Measurements from ENCODE around the gene DDRGK1.
A peak's percentile ranks its signal among the peaks of the same experiment; 100 is the strongest.
"Not testable (repeated sequence)": the region's sequence is repeated elsewhere in the genome, so short reads cannot be mapped to it uniquely, and the experiment has no call there.

The DDRGK1 gene

GRCh38 chr20:3233991-3234498 is 29.6 kb upstream of the DDRGK1 start:
- DNase-seq: no peak

- no peak for DNase-seq
Observed at GRCh38 chr20:3233131-3233990, 28.9 kb upstream of the DDRGK1 start.

GRCh38 chr20:3231889-3232588 is 27.6 kb upstream of the DDRGK1 start:
- no peak for DNase-seq

- DNase-seq: no peak
Observed at GRCh38 chr20:3231116-3231515, 26.6 kb upstream of the DDRGK1 start.

- DNase-seq: no peak
Observed at GRCh38 chr20:3229798-3230197, 25.3 kb upstream of the DDRGK1 start.

DNA sequence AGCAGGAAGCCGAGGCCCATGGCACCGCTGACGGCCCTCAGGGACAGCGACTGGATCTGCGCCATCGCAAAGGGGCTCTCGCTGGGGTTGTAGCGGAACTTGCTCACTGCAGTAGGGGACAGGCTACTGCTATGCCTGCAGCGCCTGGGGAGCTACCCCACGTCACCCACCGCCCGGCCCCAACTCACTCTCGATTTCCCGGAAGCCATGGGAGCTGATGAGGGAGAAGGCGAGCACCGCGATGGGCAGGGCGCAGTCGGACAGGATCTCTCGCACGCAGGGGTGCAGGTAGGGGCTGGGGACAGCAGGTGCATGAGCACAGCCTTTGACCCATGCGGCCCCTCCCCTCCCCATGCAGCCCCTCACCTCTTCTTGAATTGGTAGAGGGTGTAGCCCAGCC is 24.7 kb upstream of the DDRGK1 start:
- DNase-seq: no peak

DNA sequence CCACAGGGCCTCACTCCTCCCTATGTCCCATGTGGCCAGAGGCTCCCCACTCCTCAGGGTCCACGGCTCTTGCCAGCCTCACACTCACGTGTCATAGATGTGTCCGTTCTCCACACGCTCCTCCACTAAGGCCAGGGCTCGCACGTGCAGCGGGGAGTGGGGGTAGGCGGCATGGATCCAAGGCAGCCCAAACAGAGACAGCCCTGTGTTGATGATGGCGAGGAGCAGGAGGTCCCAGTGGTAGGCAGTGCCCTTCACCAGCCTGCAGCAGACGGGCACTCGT is 24.2 kb upstream of the DDRGK1 start:
- DNase-seq: no peak

GRCh38 chr20:3227936-3228749 is 23.7 kb upstream of the DDRGK1 start:
- DNase-seq: no peak

- no peak for DNase-seq
Observed at GRCh38 chr20:3227506-3227905, 23.0 kb upstream of the DDRGK1 start.

GRCh38 chr20:3226864-3227263 is 22.4 kb upstream of the DDRGK1 start:
- DNase-seq: no peak

- DNase-seq: no peak
Observed at GRCh38 chr20:3226093-3226492, 21.6 kb upstream of the DDRGK1 start.

DNA sequence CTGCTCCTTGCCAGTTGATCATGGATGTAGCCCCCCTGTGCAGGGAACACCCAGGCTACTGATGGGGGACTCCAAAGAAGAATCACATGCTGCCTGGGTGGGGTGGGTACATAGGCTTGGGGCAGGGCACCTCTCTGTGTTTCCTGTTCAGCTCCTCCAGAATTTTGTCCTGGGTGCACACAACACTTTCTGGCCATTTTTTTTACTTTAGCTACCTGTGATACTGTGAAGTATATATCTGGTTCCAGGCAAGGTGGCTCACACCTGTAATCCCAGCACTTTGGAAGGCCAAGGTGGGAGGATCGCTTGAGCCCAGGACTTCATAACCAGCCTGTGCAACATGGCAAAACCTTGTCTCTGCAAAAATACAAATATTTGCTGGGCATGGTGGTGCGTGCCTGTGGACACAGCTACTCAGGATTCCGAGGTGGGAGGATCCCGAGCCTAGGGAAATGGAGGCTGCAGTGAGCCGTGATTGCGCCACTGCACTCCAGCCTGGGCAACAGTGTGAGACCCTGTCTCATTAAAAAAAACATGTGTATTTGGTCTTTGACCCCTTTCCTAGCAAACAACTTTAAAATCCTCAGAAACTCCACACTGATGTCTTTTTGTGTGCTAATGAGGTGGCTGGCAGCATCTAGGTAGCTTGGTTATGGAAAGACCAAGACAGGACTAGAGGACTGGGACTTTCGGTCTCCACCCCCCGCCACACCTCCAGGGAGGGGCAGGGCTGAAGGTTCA is 20.4 kb upstream of the DDRGK1 start:
- DNase-seq: no peak

DNA sequence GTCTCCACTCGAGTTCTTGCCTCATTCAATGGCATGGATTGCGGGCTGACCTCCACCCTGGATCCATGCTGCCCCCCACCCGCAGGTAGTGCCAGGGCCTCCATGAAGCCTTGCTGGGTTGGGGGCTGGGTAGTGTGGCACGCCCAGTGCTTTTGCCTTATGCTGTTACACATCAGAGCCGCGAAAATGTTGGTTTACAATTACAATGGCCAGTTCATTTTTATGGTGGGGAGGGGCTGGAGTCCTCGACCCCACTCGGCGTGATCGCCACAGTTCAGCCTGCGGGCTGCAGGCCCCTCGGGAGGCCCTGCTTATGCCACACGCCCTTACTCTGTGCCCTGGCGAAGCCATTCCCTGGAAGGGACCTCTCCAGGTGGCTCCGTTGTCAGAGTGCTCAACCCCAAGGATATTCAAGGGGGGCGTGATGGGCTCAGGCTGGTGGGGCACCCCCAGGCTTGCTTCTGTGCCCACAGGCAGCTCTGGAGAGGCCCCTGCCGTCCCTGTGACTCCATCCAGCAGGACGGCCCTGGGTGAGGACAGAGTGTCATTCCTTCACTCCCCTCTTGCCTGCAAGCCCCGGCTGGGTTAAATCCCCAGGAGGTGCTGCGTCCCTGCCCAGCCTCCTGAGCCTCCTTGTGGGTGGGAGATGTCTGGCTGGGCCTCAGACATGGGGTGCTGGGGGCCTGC is 19.7 kb upstream of the DDRGK1 start:
- DNase-seq: no peak

GRCh38 chr20:3223651-3223993 is 19.1 kb upstream of the DDRGK1 start:
- DNase-seq: no peak

DNA sequence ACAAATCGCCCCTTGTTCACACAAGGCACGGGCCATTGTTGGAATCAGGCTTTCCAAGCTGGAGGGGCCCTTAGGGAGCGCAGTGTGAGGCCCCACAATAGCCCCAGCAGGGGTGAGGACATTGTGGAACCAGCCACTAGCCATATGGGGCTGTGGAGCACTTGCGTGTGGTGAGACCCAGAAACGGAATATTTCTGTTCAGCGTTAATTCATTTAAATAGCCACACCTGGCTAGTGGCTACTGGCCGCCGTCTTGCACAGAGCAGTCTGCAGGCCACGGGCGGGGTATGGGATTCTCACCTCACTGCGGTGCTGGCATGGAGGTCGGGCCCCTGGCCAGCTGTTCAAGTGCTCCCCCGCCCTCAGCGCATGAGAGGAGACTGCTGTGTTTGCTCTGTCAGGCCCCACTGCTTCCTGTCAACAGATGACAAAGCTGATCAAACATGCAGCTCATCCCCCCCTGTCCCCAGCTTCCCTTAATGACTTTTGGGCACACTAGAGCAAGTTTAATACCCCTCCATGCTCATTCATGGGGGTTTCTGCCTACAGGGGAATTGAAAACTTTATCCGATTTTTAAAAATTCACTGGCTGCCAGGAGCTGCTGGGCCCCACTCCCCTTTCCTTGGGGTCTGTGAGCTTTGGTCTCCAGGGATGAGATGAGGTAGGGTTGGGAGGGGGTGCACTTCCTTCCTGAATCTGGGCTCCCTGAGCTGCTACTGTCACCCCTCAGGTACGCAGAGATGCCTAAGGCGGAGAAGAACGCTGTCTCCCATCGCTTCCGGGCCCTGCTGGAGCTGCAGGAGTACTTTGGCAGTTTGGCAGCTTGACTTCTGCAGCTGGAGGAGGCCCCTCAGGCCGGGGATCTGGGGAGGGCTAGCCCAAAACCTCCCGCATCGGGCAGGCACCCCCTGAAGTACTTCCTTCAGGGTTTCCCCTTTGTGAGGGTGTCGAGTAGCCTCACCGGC is 18.4 kb upstream of the DDRGK1 start:
- DNase-seq: no peak

DNA sequence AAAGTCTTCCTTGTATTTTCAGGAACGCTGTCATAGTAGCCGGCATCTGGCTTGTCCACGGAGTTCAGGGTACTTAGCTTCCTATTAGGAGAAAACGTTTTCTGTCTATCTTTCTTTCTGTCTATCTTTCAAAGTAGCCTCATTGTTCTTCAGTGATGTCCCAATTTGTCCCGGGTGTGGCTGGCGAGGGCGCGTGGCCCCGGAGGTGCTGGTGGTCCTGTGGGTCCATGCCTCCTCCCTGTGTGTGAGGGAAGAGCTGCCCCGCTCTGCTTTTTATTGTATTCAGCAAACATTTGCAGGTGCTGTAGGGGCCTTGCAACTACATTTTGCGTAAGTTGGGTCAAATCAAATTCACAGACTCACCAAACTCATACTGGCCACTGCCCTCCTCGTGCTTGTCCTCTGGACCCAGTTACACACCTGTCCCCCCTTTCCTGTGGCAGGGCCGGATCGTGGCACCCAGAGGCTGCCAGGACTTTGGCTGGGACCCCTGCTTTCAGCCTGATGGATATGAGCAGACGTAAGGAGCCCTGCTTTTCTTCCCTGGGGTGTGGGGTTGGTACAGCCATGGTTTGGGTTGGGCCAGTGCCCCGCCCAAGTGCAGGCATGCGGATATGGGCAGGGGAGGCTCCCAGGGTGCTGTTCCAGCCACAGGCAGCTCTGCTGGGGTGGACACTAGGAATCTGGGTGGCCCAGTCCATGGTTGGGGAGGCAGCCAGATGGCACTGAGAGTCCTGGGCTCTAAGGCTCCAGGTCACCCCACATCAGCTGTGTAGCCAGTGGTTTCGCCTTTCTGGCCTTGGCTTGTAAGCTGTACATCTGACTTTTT is 17.1 kb upstream of the DDRGK1 start:
- DNase-seq: no peak

DNA sequence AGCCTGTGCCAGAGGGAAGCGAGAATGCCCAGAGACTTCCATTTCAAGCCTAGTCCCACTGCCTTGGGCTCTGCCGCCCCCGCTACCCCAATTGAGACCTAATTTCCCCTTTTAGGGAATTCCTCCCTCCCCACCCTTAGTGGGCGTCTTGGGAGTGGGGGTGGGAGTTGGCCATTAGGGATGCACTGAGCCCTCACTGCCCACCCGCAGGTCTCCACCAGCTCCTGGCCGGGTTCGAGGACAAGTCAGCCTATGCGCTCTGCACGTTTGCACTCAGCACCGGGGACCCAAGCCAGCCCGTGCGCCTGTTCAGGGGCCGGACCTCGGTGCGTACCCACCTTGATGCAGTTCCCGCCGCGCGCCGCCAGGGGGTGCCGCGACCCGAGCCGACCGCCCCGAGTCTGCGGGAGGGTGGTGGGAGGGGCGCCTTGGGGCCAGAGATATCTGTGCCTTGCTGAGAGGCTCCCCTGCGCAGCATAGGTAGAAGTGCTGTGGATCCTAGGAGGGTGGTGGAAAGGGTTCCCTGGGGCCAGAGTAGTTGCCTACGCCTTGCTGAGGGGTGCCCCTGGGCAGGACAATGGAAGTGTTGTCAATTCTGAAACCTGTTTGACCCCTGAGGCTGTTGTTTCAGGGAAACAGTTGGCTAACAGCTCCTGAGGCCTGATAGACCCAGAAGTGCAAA is 14.0 kb upstream of the DDRGK1 start:
- peak; percentile 67 for DNase-seq

- not testable (repeated sequence) for DNase-seq
Observed at GRCh38 chr20:3215359-3215917, 11.0 kb upstream of the DDRGK1 start.

DNA sequence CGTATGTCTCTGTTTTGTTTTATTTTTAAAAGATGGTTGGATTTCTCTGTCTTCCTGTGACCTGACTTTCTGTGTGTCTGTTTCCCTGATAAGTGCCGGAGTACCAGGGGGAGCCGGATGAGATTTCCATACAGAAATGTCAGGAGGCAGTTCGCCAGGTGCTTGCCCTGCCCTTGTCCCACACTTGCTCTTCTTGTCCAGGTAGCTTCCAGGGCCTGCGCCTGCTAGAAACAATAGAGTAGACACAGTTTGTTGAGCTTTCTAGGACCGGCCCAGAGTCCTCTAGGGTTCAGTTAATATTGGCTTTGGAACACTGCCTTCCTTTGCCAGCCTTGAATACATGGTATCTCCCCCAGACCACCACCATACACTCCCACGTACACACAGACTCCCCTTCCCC is 8.7 kb upstream of the DDRGK1 start:
- no peak for DNase-seq
